Measurements from ENCODE around the gene TERF2IP. TPM values are rescaled to one million over a fixed set of nuclear protein-coding genes. Genes with fewer than 3 reads are reported as not detected.

The TERF2IP gene
- polyA plus RNA-seq, 1 experiment, result 19.1 TPM

- CTCF ChIA-PET, result interaction anchor here (0.6 to 1.1 kb wide), 3 partner anchors 9 to 984 kb away, joined by 3 to 4 read pairs (median 4); no protein-coding TSS in a partner anchor
- TF ChIP-seq, protein P1, sequence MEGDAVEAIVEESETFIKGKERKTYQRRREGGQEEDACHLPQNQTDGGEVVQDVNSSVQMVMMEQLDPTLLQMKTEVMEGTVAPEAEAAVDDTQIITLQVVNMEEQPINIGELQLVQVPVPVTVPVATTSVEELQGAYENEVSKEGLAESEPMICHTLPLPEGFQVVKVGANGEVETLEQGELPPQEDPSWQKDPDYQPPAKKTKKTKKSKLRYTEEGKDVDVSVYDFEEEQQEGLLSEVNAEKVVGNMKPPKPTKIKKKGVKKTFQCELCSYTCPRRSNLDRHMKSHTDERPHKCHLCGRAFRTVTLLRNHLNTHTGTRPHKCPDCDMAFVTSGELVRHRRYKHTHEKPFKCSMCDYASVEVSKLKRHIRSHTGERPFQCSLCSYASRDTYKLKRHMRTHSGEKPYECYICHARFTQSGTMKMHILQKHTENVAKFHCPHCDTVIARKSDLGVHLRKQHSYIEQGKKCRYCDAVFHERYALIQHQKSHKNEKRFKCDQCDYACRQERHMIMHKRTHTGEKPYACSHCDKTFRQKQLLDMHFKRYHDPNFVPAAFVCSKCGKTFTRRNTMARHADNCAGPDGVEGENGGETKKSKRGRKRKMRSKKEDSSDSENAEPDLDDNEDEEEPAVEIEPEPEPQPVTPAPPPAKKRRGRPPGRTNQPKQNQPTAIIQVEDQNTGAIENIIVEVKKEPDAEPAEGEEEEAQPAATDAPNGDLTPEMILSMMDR (IDR thresholded peaks at IDR 0.05; ENCODE audit: insufficient read depth, low read depth, low read length), result no peak
- Histone ChIP-seq H3K4me3 (ENCODE audit: low read depth, low read length) (no peak overlapping the region), H3K36me3 (ENCODE audit: control insufficient read depth, insufficient read depth, low read length) (peaks cover 37% of the 10 kb centered on the region), H3K27me3 (ENCODE audit: control insufficient read depth, insufficient read depth, low read length) (no peaks in the 10 kb centered on the region)
- POLR2A ChIA-PET, result no interaction called here
- DNase-seq (ENCODE audit: low read depth), result no peak
These were observed 14.7 kb upstream of the TERF2IP start for GRCh38 chr16:75632857-75633256.

- CTCF ChIA-PET, result no interaction called here
- no peak for DNase-seq (ENCODE audit: low read depth)
- TF ChIP-seq, protein P1 (IDR thresholded peaks at IDR 0.05; ENCODE audit: insufficient read depth, low read depth, low read length), result no peak
- Histone ChIP-seq H3K36me3 (ENCODE audit: control insufficient read depth, insufficient read depth, low read length) (peaks cover 27% of the 10 kb centered on the region), H3K4me3 (ENCODE audit: low read depth, low read length) (no peak overlapping the region), H3K27me3 (ENCODE audit: control insufficient read depth, insufficient read depth, low read length) (no peaks in the 10 kb centered on the region)
- POLR2A ChIA-PET, result no interaction called here
These were observed 12.5 kb upstream of the TERF2IP start for GRCh38 chr16:75635036-75635435.

DNA sequence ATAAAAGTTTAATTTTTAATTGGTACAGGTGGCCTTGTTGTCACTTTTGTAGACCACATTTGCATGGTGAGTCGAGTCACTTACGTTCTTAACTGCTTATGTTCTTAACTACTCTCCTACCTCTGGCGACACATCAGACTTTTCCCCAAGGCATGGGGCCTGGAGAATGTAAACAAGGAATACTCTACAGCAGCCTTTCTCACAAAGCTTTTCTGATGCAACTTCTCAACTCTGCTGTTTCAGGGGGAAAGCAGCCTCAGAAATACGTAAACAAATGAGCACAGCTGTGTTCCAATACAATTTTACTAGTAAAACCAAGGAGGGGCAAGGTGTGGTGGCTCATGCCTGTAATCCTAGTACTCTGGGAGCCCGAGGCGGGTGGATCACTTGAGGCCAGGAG is 7.0 kb upstream of the TERF2IP start:
- TF ChIP-seq, protein P1 (IDR thresholded peaks at IDR 0.05; ENCODE audit: insufficient read depth, low read depth, low read length), result no peak
- DNase-seq (ENCODE audit: low read depth), result no peak
- POLR2A ChIA-PET, result no interaction called here
- Histone ChIP-seq H3K27me3 (ENCODE audit: control insufficient read depth, insufficient read depth, low read length) (no peaks in the 10 kb centered on the region), H3K36me3 (ENCODE audit: control insufficient read depth, insufficient read depth, low read length) (peaks cover 16% of the 10 kb centered on the region), H3K4me3 (ENCODE audit: low read depth, low read length) (no peak overlapping the region)
- CTCF ChIA-PET, result no interaction called here

GRCh38 chr16:75644240-75645012 is 3.1 kb upstream of the TERF2IP start:
- no peak for DNase-seq (ENCODE audit: low read depth)
- H3K36me3 ChIP-seq (ENCODE audit: control insufficient read depth, insufficient read depth, low read length), result peaks cover 9% of the 10 kb centered on the region
- H3K27me3 ChIP-seq (ENCODE audit: control insufficient read depth, insufficient read depth, low read length), result no peaks in the 10 kb centered on the region
- TF ChIP-seq, protein P1 (IDR thresholded peaks at IDR 0.05; ENCODE audit: insufficient read depth, low read depth, low read length), result no peak
- ChIA-PET POLR2A (no interaction called here), CTCF (no interaction called here)
- H3K4me3 ChIP-seq (ENCODE audit: low read depth, low read length), result no peak overlapping the region

GRCh38 chr16:75647112-75647491 is 471 bp upstream of the TERF2IP start:
- no peak for DNase-seq (ENCODE audit: low read depth)
- TF ChIP-seq, protein P1 (IDR thresholded peaks at IDR 0.05; ENCODE audit: insufficient read depth, low read depth, low read length), result no peak
- peak overlapping the region; percentile 96 for H3K4me3 ChIP-seq (ENCODE audit: low read depth, low read length)
- no peaks in the 10 kb centered on the region for H3K27me3 ChIP-seq (ENCODE audit: control insufficient read depth, insufficient read depth, low read length)
- POLR2A ChIA-PET, result interaction anchor here (0.7 to 1.0 kb wide), 2 partner anchors 24 to 213 kb away, joined by 3 to 8 read pairs; partner anchors contain the start of gene ADAT1
- H3K36me3 ChIP-seq (ENCODE audit: control insufficient read depth, insufficient read depth, low read length), result peaks cover 2% of the 10 kb centered on the region; the same call in 1 of the 2 replicates
- CTCF ChIA-PET, result interaction anchor here (0.8 to 1.1 kb wide), 3 partner anchors 10 to 176 kb away, joined by 3 to 4 read pairs (median 4); no protein-coding TSS in a partner anchor
